EH (cell line): Measurements from ENCODE around the gene SLC9A5.

Experiments used
- DNase-seq: peaks from one replicate; pipeline ENCODE4 v3.0.0-alpha.2; 2015; ENCODE audit warnings: low read depth

Gene SLC9A5

GRCh38 chr16:67310561-67310960 lies 61.8 kb downstream of the SLC9A5 start:
- DNase-seq = no peak

- peak; percentile 100 for DNase-seq
These were observed 63.1 kb downstream of the SLC9A5 start for GRCh38 chr16:67311607-67312488.

- DNase-seq = peak; percentile 67
These were observed 63.9 kb downstream of the SLC9A5 start for GRCh38 chr16:67312719-67313118.

GRCh38 chr16:67317853-67318252 lies 69.1 kb downstream of the SLC9A5 start:
- no peak for DNase-seq
